Parathyroid adenoma (tissue), 2 donors: ENCODE data around the gene SBF1.
A peak's percentile ranks its signal among the peaks of the same experiment; 100 is the strongest.

Source experiments
- H2AFZ ChIP-seq: fragments of 300-600 bp; sonication (generic); one replicate; pipeline ENCODE4 v1.7.0; 2017; ENCODE audit warnings: antibody characterized with exemption, mild to moderate bottlenecking
- H3K27ac ChIP-seq: fragments of 300-600 bp; sonication (generic); one replicate; pipeline ENCODE4 v1.7.0; 2017
- H3K27me3 ChIP-seq: fragments of 300-600 bp; sonication (generic); one replicate; pipeline ENCODE4 v1.7.0; 2017; ENCODE audit warnings: low read length; ENCODE audit not compliant: control insufficient read depth, insufficient read depth
- H3K36me3 ChIP-seq: fragments of 300-600 bp; sonication (generic); one replicate; pipeline ENCODE4 v1.7.0; 2017; ENCODE audit warnings: low read length; ENCODE audit not compliant: control insufficient read depth, insufficient read depth
- H3K4me1 ChIP-seq: fragments of 300-600 bp; sonication (generic); one replicate; pipeline ENCODE4 v1.7.0; 2017; ENCODE audit warnings: control low read depth
- H3K4me2 ChIP-seq: fragments of 300-600 bp; sonication (generic); one replicate; pipeline ENCODE4 v1.7.0; 2017; ENCODE audit warnings: low read length
- H3K4me3 ChIP-seq: fragments of 300-600 bp; sonication (generic); one replicate; pipeline ENCODE4 v1.7.0; 2017; ENCODE audit warnings: low read depth, low read length
- H3K79me2 ChIP-seq: fragments of 300-600 bp; sonication (generic); one replicate; pipeline ENCODE4 v1.7.0; 2017; ENCODE audit warnings: control low read depth
- H3K9ac ChIP-seq: fragments of 300-600 bp; sonication (generic); one replicate; pipeline ENCODE4 v1.7.0; 2017; ENCODE audit warnings: mild to moderate bottlenecking
- H3K9me3 ChIP-seq: fragments of 300-600 bp; sonication (generic); one replicate; pipeline ENCODE4 v1.7.0; 2017; ENCODE audit warnings: low read length; ENCODE audit not compliant: control insufficient read depth
- CTCF ChIP-seq: fragments of 300-600 bp; sonication (generic); IDR thresholded peaks from one replicate; pipeline ENCODE4 v1.7.0; 2017; ENCODE audit warnings: antibody characterized with exemption, mild to moderate bottlenecking
- donor health status: primary hyperparathyroidism.

The SBF1 gene

GRCh38 chr22:50508897-50509296 is 34.1 kb upstream of the SBF1 start:
- Histone ChIP-seq H3K4me1 (no peaks in the 10 kb centered on the region), H3K36me3 (no peaks in the 10 kb centered on the region), H3K27ac (peak overlapping the region; percentile 68), H3K4me3 (peak overlapping the region; percentile 80), H3K9ac (no peak overlapping the region), H3K4me2 (peak overlapping the region; percentile 77), H2AFZ (no peak overlapping the region), H3K79me2 (peaks cover 19% of the 10 kb centered on the region), H3K9me3 (no peaks in the 10 kb centered on the region), H3K27me3 (no peaks in the 10 kb centered on the region)
- no peak for TF ChIP-seq CTCF

- H2AFZ ChIP-seq = peak within 1 kb of the TSS; percentile 82
- H3K4me1 ChIP-seq = no peaks in the 10 kb centered on the region
- H3K79me2 ChIP-seq = peaks cover 13% of the 10 kb centered on the region
- peak within 1 kb of the TSS; percentile 68 for H3K27ac ChIP-seq
- no peaks in the 10 kb centered on the region for H3K36me3 ChIP-seq
- no peak for TF ChIP-seq CTCF
- H3K9me3 ChIP-seq = no peaks in the 10 kb centered on the region
- H3K27me3 ChIP-seq = no peaks in the 10 kb centered on the region
- H3K4me2 ChIP-seq = peak within 1 kb of the TSS; percentile 85
- H3K4me3 ChIP-seq = peak within 1 kb of the TSS; percentile 92
- H3K9ac ChIP-seq = peak within 1 kb of the TSS; percentile 67
These were observed 33.4 kb upstream of the SBF1 start, which contains the start of gene NCAPH2 for GRCh38 chr22:50507991-50508884. Gene NCAPH2 (plus strand): TSS chr22:50508224. CDS start chr22:50508338, 114 bp downstream.

GRCh38 chr22:50507421-50507990 is 32.7 kb upstream of the SBF1 start, which contains the start of gene LMF2:
Gene LMF2 (minus strand): TSS chr22:50507702. CDS start chr22:50507675, 27 bp downstream.
- Histone ChIP-seq H3K4me2 (peak within 1 kb of the TSS; percentile 85), H3K27me3 (no peaks in the 10 kb centered on the region), H3K4me1 (no peaks in the 10 kb centered on the region)

GRCh38 chr22:50506611-50507420 is 32.0 kb upstream of the SBF1 start:
- no peaks in the 10 kb centered on the region for H3K36me3 ChIP-seq
- peak overlapping the region; percentile 82 for H2AFZ ChIP-seq
- no peaks in the 10 kb centered on the region for H3K9me3 ChIP-seq
- H3K27me3 ChIP-seq = no peaks in the 10 kb centered on the region
- H3K27ac ChIP-seq = peak overlapping the region; percentile 68
- H3K9ac ChIP-seq = peak overlapping the region; percentile 67
- peaks cover under 1% of the 10 kb centered on the region for H3K79me2 ChIP-seq
- H3K4me2 ChIP-seq = peak overlapping the region; percentile 85
- no peaks in the 10 kb centered on the region for H3K4me1 ChIP-seq
- TF ChIP-seq CTCF = no peak
- H3K4me3 ChIP-seq = peak overlapping the region; percentile 92

More at GRCh38 chr22:50507421-50507990, 32.7 kb upstream of the SBF1 start, which contains the start of gene LMF2:
- H3K9me3 ChIP-seq = no peaks in the 10 kb centered on the region
- H3K4me3 ChIP-seq = peak within 1 kb of the TSS; percentile 92
- H3K27ac ChIP-seq = peak within 1 kb of the TSS; percentile 68
- peak within 1 kb of the TSS; percentile 82 for H2AFZ ChIP-seq
- H3K9ac ChIP-seq = peak within 1 kb of the TSS; percentile 67
- peaks cover 6% of the 10 kb centered on the region for H3K79me2 ChIP-seq
- H3K36me3 ChIP-seq = no peaks in the 10 kb centered on the region
- no peak for TF ChIP-seq CTCF
